Activated CD4-positive, alpha-beta T cell treated with anti-CD3 and anti-CD28 coated beads for 48 hours (primary cell): ENCODE measurements around the gene MLANA.
A peak's percentile ranks its signal among the peaks of the same experiment; 100 is the strongest.

ENCODE experiments used
- DNase-seq: peaks from one replicate; pipeline ENCODE4 v3.0.0-alpha.2; 2020

The MLANA gene

GRCh38 chr9:5909976-5910375, 19.3 kb downstream of the MLANA start:
- DNase-seq: no peak

GRCh38 chr9:5910413-5911057, 19.8 kb downstream of the MLANA start:
- peak; percentile 60 for DNase-seq

- no peak for DNase-seq
Observed at GRCh38 chr9:5915438-5915837, 24.7 kb downstream of the MLANA start.

GRCh38 chr9:5917273-5917672, 26.6 kb downstream of the MLANA start:
- DNase-seq: no peak

- DNase-seq: no peak
Observed at GRCh38 chr9:5917888-5918287, 27.2 kb downstream of the MLANA start.

GRCh38 chr9:5918460-5918859, 27.8 kb downstream of the MLANA start:
- DNase-seq: no peak

GRCh38 chr9:5920860-5921328, 30.2 kb downstream of the MLANA start:
- peak; percentile 27 for DNase-seq

- DNase-seq: no peak
Observed at GRCh38 chr9:5922192-5922591, 31.5 kb downstream of the MLANA start.

- no peak for DNase-seq
Observed at GRCh38 chr9:5931657-5932056, 41.0 kb downstream of the MLANA start.

- DNase-seq: no peak
Observed at GRCh38 chr9:5938449-5938848, 47.8 kb downstream of the MLANA start.

- DNase-seq: no peak
Observed at GRCh38 chr9:5939530-5939929, 48.8 kb downstream of the MLANA start.

GRCh38 chr9:5941214-5941613, 50.5 kb downstream of the MLANA start:
- DNase-seq: no peak

GRCh38 chr9:5945112-5945511, 54.4 kb downstream of the MLANA start:
- DNase-seq: no peak

- no peak for DNase-seq
Observed at GRCh38 chr9:5947912-5948311, 57.2 kb downstream of the MLANA start.

- DNase-seq: peak; percentile 11
Observed at GRCh38 chr9:5949103-5949699, 58.5 kb downstream of the MLANA start.

- DNase-seq: no peak
Observed at GRCh38 chr9:5950261-5950660, 59.6 kb downstream of the MLANA start.

- no peak for DNase-seq
Observed at GRCh38 chr9:5951686-5952211, 61.1 kb downstream of the MLANA start.

GRCh38 chr9:5953743-5954707, 63.3 kb downstream of the MLANA start:
- no peak for DNase-seq

GRCh38 chr9:5957166-5957565, 66.5 kb downstream of the MLANA start:
- no peak for DNase-seq

GRCh38 chr9:5958273-5958672, 67.6 kb downstream of the MLANA start:
- no peak for DNase-seq
